Heart right ventricle (tissue), 16 donors: ENCODE data around the gene PEAR1. TPM values are rescaled to one million over a fixed set of nuclear protein-coding genes. Genes with fewer than 3 reads are reported as not detected.

Experiments
- ATAC-seq, 8 donors: fragments of 200-7000 bp; cut with Tn5 transposase; one replicate each; pipeline ENCODE4 v1.9.1; 2020; ENCODE audit warnings: mild to moderate bottlenecking in 8 of 8, moderate library complexity in 8 of 8, moderate number of reproducible peaks in 1 of 8
- DNase-seq, 2 donors: peaks; one replicate each; pipeline ENCODE4 v3.0.0-alpha.2; 2020
- H3K27ac ChIP-seq, 10 donors: fragments of 200-600 bp; sonication (generic) in 2 of 10; one replicate each; pipeline versions ENCODE4 v1.5.0 to v1.8.0; 2020 to 2022; ENCODE audit warnings: mild to moderate bottlenecking in 3 of 10
- H3K27me3 ChIP-seq, 7 donors: fragments of 200-600 bp; one replicate each; pipeline ENCODE4 v1.8.0; 2021 to 2022; ENCODE audit warnings: mild to moderate bottlenecking in 2 of 7
- H3K36me3 ChIP-seq, 9 donors: fragments of 200-600 bp; sonication (generic) in 1 of 9; one replicate each; pipeline versions ENCODE4 v1.5.0 to v1.8.0; 2020 to 2022; ENCODE audit warnings: mild to moderate bottlenecking in 2 of 9
- H3K4me1 ChIP-seq, 9 donors: fragments of 200-600 bp; sonication (generic) in 1 of 9; one replicate each; pipeline versions ENCODE4 v1.5.0 to v1.8.0; 2020 to 2022; ENCODE audit warnings: mild to moderate bottlenecking in 4 of 9
- H3K4me3 ChIP-seq, 10 donors: fragments of 200-600 bp; sonication (generic) in 2 of 10; one replicate each; pipeline versions ENCODE4 v1.5.0 to v1.8.0; 2020 to 2022; ENCODE audit warnings: mild to moderate bottlenecking in 7 of 10, moderate library complexity in 2 of 10
- H3K9me3 ChIP-seq, 11 donors: fragments of 200-600 bp in 10 of 11; sonication (generic) in 2 of 11; one replicate each; pipeline versions ENCODE4 v1.5.0 to v1.8.0; 2013 to 2022; ENCODE audit warnings: mild to moderate bottlenecking in 2 of 11, control low read depth in 1 of 11, moderate library complexity in 1 of 11
- CTCF ChIP-seq, 9 donors: fragments of 200-600 bp; sonication (generic) in 2 of 9; IDR thresholded peaks; one replicate each; pipeline versions ENCODE4 v1.5.0 to v1.8.0; 2021 to 2022; ENCODE audit warnings: antibody characterized with exemption in 9 of 9, mild to moderate bottlenecking in 5 of 9, moderate library complexity in 1 of 9
- WGBS, 2 donors: extraction: QIAGEN DNeasy Blood & Tissue Kit; methylation state at CpG; one replicate each; pipeline ENCODE4 v1.1.7; 2013; ENCODE audit warnings: inconsistent platforms in 1 of 2; 5-methylcytosine and 5-hydroxymethylcytosine counted together
- intact Hi-C, 10 donors: fragments of 100-400 bp; cut with DNase I; formaldehyde crosslinking; loops; one replicate each; pipeline versions ENCODE4 v1.11.1 to v1.14.2; 2022
- polyA plus RNA-seq, 2 donors: library from polyadenylated mRNA; stranded (reverse); fragments of 200-250 nt; gene quantifications; one replicate each; pipeline ENCODE4 v1.2.3, GENCODE V29; 2013
- total RNA-seq, 10 donors: library from RNA; stranded (reverse); fragmentation: NEBNext Ultra II Directional in 3 of 10; extraction: Animal tissue kit (Norgen Biotek cat#: 25700) in 3 of 10; gene quantifications; one replicate each; pipeline versions ENCODE4 v1.2.1 to v1.2.4, GENCODE V29; 2021 to 2023
- donor health status: Arrhythmogenic right ventricular cardiomyopathy.
- donor health status: ischemic (EF 13 %, LVEDD 7.1; RV severe dilation, severe dysfunction).
- donor health status: healthy with polysubstance abuse.
- donor health status: DM: no; HTN: yes; CAD: no.
- donor health status: DM: no; HTN: no; CAD: no.
- donor health status: ischemic (EF 25% LVEDD 6.9; RV normal size, moderate dysfunction).
- donor health status: ischemic (EF 25% LVEDD 5.7; RV mildly dilated, moderate dysfunction).
- donor health status: healthy.
- donor health status: DM: yes; HTN: yes; CAD: no.
- donor health status: Ischemic cardiomyopathy.
- donor health status: ischemic (EF 35%, LVEDD 5.7; RV mildly dilated, moderate dysfunction).
- donor health status: nonischemic (EF 11% LVEDD 7.7; RV severe dilation, severe dysfunction).
- donor health status: DM: yes; HTN: yes; CAD: no.
- donor health status: PGD.
- donor health status: ischemic (EF 29% LVEDD 5.4; RV normal size, mild dysfunction).
- donor health status: nonischemic (EF 23%, LVEDD 6.1; RV moderate dilation, normal function).

Gene PEAR1
- total and polyA plus RNA-seq, 12 donors, result 3.8 to 13.7 (median 7.1) TPM

DNA sequence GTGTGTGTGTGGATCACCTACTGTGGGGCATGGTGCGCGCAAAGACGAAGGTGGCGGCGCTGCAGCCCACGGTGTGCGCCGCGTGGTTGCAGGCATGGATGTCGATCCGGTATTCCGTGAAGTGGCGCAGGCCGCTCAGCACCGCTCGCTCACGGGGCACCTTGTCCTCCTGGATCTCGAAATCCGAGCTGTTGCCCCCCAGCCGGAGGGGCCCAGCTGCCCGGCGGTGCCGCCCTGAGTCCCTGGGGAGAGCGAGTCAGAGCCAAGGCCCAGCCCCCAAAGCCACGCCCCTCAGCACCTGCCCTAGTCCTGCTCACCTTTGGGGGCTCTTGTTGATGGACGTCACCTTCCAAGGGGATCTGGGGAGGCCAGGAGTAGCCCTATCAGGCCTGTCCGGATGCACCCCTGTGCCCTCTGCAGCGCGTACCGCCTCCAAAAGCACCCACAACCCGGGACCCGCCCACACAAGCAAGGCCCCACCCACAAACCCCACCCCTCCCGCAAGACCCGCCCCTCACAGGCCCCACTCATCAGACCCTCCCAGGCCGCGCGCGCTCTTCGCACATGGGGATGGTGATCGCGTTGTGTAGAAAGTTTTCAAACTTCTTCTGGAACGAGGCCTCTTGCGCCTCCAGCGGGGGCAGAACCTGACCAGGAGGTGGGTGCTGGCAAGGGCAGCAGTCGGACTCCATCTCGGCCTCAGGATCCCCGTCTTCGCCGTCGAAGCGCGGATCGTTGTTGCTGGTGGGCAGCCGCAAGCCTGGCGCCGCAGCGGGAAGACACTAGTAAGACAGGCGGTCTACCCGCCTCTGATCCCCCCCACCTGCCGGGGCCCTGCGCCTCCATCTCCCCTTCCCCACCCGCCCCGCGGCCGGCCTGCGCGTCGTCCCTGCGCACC lies 48.2 kb upstream of the PEAR1 start:
- Histone ChIP-seq H3K4me3 (no peak overlapping the region), H3K9me3 (no peaks in the 10 kb centered on the region), H3K27ac (no peak overlapping the region), H3K27me3 (peaks cover 3 to 92% (median 80%) of the 10 kb centered on the region in 7 donors), H3K4me1 (peaks cover 0 to 17% (median 9%) of the 10 kb centered on the region in 9 donors), H3K36me3 (no peaks in the 10 kb centered on the region)
- 9 to 11% methylated on average over 63 to 69 of the region's 69 CpGs for WGBS, 2 donors
- peak in 1 of 8 donors; percentile 11 for ATAC-seq
- TF ChIP-seq CTCF (IDR thresholded peaks at IDR 0.05), result no peak
- DNase-seq, result no peak
- intact Hi-C loops, result loop anchor here in 1 of 10 donors (10.0 kb wide), 1 partner anchor 79 kb away; the partner anchor contains the start of gene LRRC71

GRCh38 chr1:156845953-156846545 lies 47.5 kb upstream of the PEAR1 start:
- H3K36me3 ChIP-seq, result no peaks in the 10 kb centered on the region
- WGBS, 2 donors, result 47 to 48% methylated on average over 18 of the region's 18 CpGs
- intact Hi-C loops, result loop anchor here in 1 of 10 donors (10.0 kb wide), 1 partner anchor 79 kb away; the partner anchor contains the start of gene LRRC71
- no peak overlapping the region for H3K4me3 ChIP-seq
- no peak for TF ChIP-seq CTCF (IDR thresholded peaks at IDR 0.05)
- no peak overlapping the region for H3K27ac ChIP-seq
- H3K4me1 ChIP-seq, result peaks cover 0 to 17% (median 9%) of the 10 kb centered on the region in 9 donors
- H3K9me3 ChIP-seq, result no peaks in the 10 kb centered on the region
- no peak for ATAC-seq
- peaks cover 3 to 89% (median 79%) of the 10 kb centered on the region in 7 donors for H3K27me3 ChIP-seq
- no peak for DNase-seq

DNA sequence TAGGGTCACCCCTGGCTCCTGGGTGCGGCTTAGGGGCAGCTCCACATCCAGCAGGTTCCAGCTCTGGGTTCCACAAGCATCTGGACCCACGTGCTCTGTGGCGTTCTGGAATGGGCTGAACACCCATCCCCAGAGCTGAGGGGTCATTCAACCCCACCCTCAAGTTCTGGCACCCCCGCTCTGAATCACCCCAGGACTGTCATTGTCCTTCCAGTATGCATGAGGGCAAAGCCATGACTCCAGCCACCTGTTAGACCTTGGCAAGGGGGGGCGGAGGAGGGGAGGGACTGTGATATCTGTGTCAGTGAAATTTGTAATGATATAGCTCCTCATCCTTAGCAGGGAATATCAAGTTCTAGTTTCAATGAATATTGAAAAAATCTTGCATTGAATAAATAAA lies 46.9 kb upstream of the PEAR1 start:
- ATAC-seq (no peak), DNase-seq (no peak)
- no peak overlapping the region for H3K27ac ChIP-seq
- H3K4me1 ChIP-seq, result peaks cover 0 to 19% (median 9%) of the 10 kb centered on the region in 9 donors
- intact Hi-C loops, result loop anchor here in 1 of 10 donors (10.0 kb wide), 1 partner anchor 78 kb away; the partner anchor contains the start of gene LRRC71
- H3K27me3 ChIP-seq, result peaks cover 3 to 87% (median 74%) of the 10 kb centered on the region in 7 donors
- no peak for TF ChIP-seq CTCF (IDR thresholded peaks at IDR 0.05)
- WGBS, 2 donors, result 90 to 92% methylated on average over 5 of the region's 5 CpGs
- H3K4me3 ChIP-seq, result no peak overlapping the region
- H3K36me3 ChIP-seq, result no peaks in the 10 kb centered on the region
- no peaks in the 10 kb centered on the region for H3K9me3 ChIP-seq
